Common myeloid progenitor, CD34-positive (primary cell): ENCODE results near the gene FOXQ1.

Source experiments
- CTCF ChIA-PET: fragments of 350-600 bp; sonication (Branson Sonifier 250); formaldehyde crosslinking; loops from one replicate; lab custom pipeline; 2021; ENCODE audit warnings: antibody characterized with exemption; lab: Charles Lee
- POLR2A ChIA-PET: fragments of 350-600 bp; sonication (Branson Sonifier 250); formaldehyde crosslinking; loops from one replicate; lab custom pipeline; 2021; ENCODE audit warnings: antibody characterized with exemption; lab: Charles Lee
- DNase-seq, 3 donors: peaks; one replicate each; pipeline versions ENCODE4 v3.0.0 to v3.0.0-alpha.2; 2013
- H3K27ac ChIP-seq, 2 experiments: 1 replicate in 1 of 2; 2 replicates in 1 of 2; pipeline ENCODE4 v1.7.0; 2013; ENCODE audit warnings: inconsistent platforms in 2 of 2, low read length in 2 of 2, mild to moderate bottlenecking in 2 of 2, low read depth in 1 of 2, moderate library complexity in 1 of 2; ENCODE audit not compliant: severe bottlenecking in 2 of 2, insufficient read depth in 1 of 2, poor library complexity in 1 of 2
- H3K27me3 ChIP-seq, 5 experiments: replicated peaks in 2 of 5; 1 replicate in 3 of 5; 2 replicates in 2 of 5; pipeline versions ENCODE4 v1.6.1 to v1.7.0; 2013; ENCODE audit warnings: low read length in 4 of 5, mild to moderate bottlenecking in 2 of 5, moderate library complexity in 2 of 5, inconsistent platforms in 1 of 5; ENCODE audit not compliant: insufficient read depth in 5 of 5, control insufficient read depth in 4 of 5
- H3K36me3 ChIP-seq, 4 experiments: 1 replicate in 2 of 4; 2 replicates in 2 of 4; pipeline versions ENCODE4 v1.6.1 to v1.7.0; 2013; ENCODE audit warnings: low read length in 3 of 4, control low read depth in 1 of 4, mild to moderate bottlenecking in 1 of 4; ENCODE audit not compliant: control insufficient read depth in 4 of 4, insufficient read depth in 4 of 4
- H3K4me1 ChIP-seq, 4 experiments: 1 replicate in 3 of 4; 2 replicates in 1 of 4; pipeline versions ENCODE4 v1.6.1 to v1.7.1; 2013; ENCODE audit warnings: low read length in 3 of 4, mild to moderate bottlenecking in 3 of 4, control low read depth in 1 of 4, inconsistent platforms in 1 of 4, moderate library complexity in 1 of 4; ENCODE audit not compliant: control insufficient read depth in 4 of 4, insufficient read depth in 4 of 4; ENCODE audit errors: control extremely low read depth in 1 of 4
- H3K4me3 ChIP-seq, 7 experiments: 1 replicate in 4 of 7; 2 replicates in 3 of 7; pipeline versions ENCODE4 v1.5.1 to v1.7.0; 2013; ENCODE audit warnings: mild to moderate bottlenecking in 7 of 7, low read length in 6 of 7, moderate library complexity in 6 of 7, inconsistent platforms in 2 of 7, low read depth in 2 of 7, control low read depth in 1 of 7; ENCODE audit not compliant: insufficient read depth in 4 of 7, control insufficient read depth in 1 of 7; ENCODE audit errors: extremely low read depth in 1 of 7
- H3K9me3 ChIP-seq, 5 experiments: 1 replicate in 4 of 5; 2 replicates in 1 of 5; pipeline versions ENCODE4 v1.6.1 to v1.7.1; 2013; ENCODE audit warnings: low read length in 4 of 5, mild to moderate bottlenecking in 2 of 5, inconsistent platforms in 1 of 5, low read depth in 1 of 5, moderate library complexity in 1 of 5; ENCODE audit not compliant: control insufficient read depth in 4 of 5, insufficient read depth in 2 of 5; ENCODE audit errors: control extremely low read depth in 1 of 5
- WGBS: methylation state at CpG from one replicate; pipeline ENCODE4 v1.1.5; 2013; ENCODE audit not compliant: insufficient coverage; 5-methylcytosine and 5-hydroxymethylcytosine counted together

Gene FOXQ1

GRCh38 chr6:1291381-1291780 lies 20.5 kb upstream of the FOXQ1 start:
- H3K36me3 ChIP-seq, result no peaks in the 10 kb centered on the region
- CTCF ChIA-PET, result no interaction called here
- H3K4me1 ChIP-seq, result no peaks in the 10 kb centered on the region
- peaks cover 2 to 17% (median 5%) of the 10 kb centered on the region in 5 experiments for H3K27me3 ChIP-seq
- no peak for DNase-seq
- H3K4me3 ChIP-seq, result no peak overlapping the region
- 84% methylated on average over 8 of the region's 10 CpGs for WGBS
- no peak overlapping the region for H3K27ac ChIP-seq
- H3K9me3 ChIP-seq, result no peaks in the 10 kb centered on the region
- POLR2A ChIA-PET, result no interaction called here

GRCh38 chr6:1295420-1295819 lies 16.5 kb upstream of the FOXQ1 start:
- WGBS, result 100% methylated on average over 2 of the region's 3 CpGs
- CTCF ChIA-PET, result no interaction called here
- Histone ChIP-seq H3K4me1 (no peaks in the 10 kb centered on the region), H3K9me3 (peaks cover 0 to 3% (median 0%) of the 10 kb centered on the region in 5 experiments), H3K36me3 (no peaks in the 10 kb centered on the region), H3K27ac (no peak overlapping the region), H3K27me3 (peaks cover 0 to 37% (median 3%) of the 10 kb centered on the region in 5 experiments), H3K4me3 (no peak overlapping the region)
- no peak for DNase-seq
- POLR2A ChIA-PET, result interaction anchor here (0.5 kb wide), 1 partner anchor 210 kb away, joined by 3 read pairs; no protein-coding TSS in a partner anchor

GRCh38 chr6:1296079-1296478 lies 15.8 kb upstream of the FOXQ1 start:
- POLR2A ChIA-PET, result no interaction called here
- H3K27ac ChIP-seq, result no peak overlapping the region
- H3K27me3 ChIP-seq, result peaks cover 1 to 39% (median 3%) of the 10 kb centered on the region in 5 experiments
- peaks cover 0 to 3% (median 3%) of the 10 kb centered on the region in 5 experiments for H3K9me3 ChIP-seq
- WGBS, result 98% methylated on average over 7 of the region's 7 CpGs
- no peak for DNase-seq
- H3K4me1 ChIP-seq, result no peaks in the 10 kb centered on the region
- no peak overlapping the region for H3K4me3 ChIP-seq
- CTCF ChIA-PET, result no interaction called here
- H3K36me3 ChIP-seq, result no peaks in the 10 kb centered on the region

- H3K36me3 ChIP-seq, result no peaks in the 10 kb centered on the region
- no peak overlapping the region for H3K4me3 ChIP-seq
- WGBS, result 100% methylated on average over 1 of the region's 4 CpGs
- H3K27me3 ChIP-seq, result peaks cover 2 to 40% (median 6%) of the 10 kb centered on the region in 5 experiments
- DNase-seq, result no peak
- no peaks in the 10 kb centered on the region for H3K4me1 ChIP-seq
- ChIA-PET POLR2A (no interaction called here), CTCF (no interaction called here)
- H3K9me3 ChIP-seq, result peaks cover 0 to 4% (median 3%) of the 10 kb centered on the region in 5 experiments
- H3K27ac ChIP-seq, result no peak overlapping the region
Measured at GRCh38 chr6:1296542-1296941, 15.4 kb upstream of the FOXQ1 start.

- H3K27me3 ChIP-seq, result peaks cover 2 to 44% (median 6%) of the 10 kb centered on the region in 5 experiments
- 73% methylated on average over 3 of the region's 4 CpGs for WGBS
- no peaks in the 10 kb centered on the region for H3K4me1 ChIP-seq
- DNase-seq, result no peak
- POLR2A ChIA-PET, result no interaction called here
- no peak overlapping the region for H3K4me3 ChIP-seq
- no peak overlapping the region for H3K27ac ChIP-seq
- peaks cover 0 to 9% (median 3%) of the 10 kb centered on the region in 5 experiments for H3K9me3 ChIP-seq
- CTCF ChIA-PET, result no interaction called here
- H3K36me3 ChIP-seq, result no peaks in the 10 kb centered on the region
Measured at GRCh38 chr6:1297746-1298145, 14.2 kb upstream of the FOXQ1 start.

- WGBS, result no CpG with 5 or more reads among the region's 2 CpGs
- no peak for DNase-seq
- H3K9me3 ChIP-seq, result peaks cover 0 to 10% (median 3%) of the 10 kb centered on the region in 5 experiments
- no peak overlapping the region for H3K27ac ChIP-seq
- H3K4me3 ChIP-seq, result no peak overlapping the region
- H3K36me3 ChIP-seq, result no peaks in the 10 kb centered on the region
- H3K27me3 ChIP-seq, result peaks cover 2 to 42% (median 4%) of the 10 kb centered on the region in 5 experiments
- ChIA-PET POLR2A (no interaction called here), CTCF (no interaction called here)
- no peaks in the 10 kb centered on the region for H3K4me1 ChIP-seq
Measured at GRCh38 chr6:1298768-1299167, 13.1 kb upstream of the FOXQ1 start.

GRCh38 chr6:1306133-1306532 lies 5.8 kb upstream of the FOXQ1 start:
- CTCF ChIA-PET, result no interaction called here
- WGBS, result no CpG with 5 or more reads among the region's 2 CpGs

More at GRCh38 chr6:1306133-1306532, 5.8 kb upstream of the FOXQ1 start:
- H3K4me1 ChIP-seq, result peaks cover 0 to 7% (median 4%) of the 10 kb centered on the region in 4 experiments
- POLR2A ChIA-PET, result no interaction called here
- H3K9me3 ChIP-seq, result peaks cover 0 to 23% (median 5%) of the 10 kb centered on the region in 5 experiments
- DNase-seq, result no peak
- peaks cover 12 to 61% (median 24%) of the 10 kb centered on the region in 5 experiments for H3K27me3 ChIP-seq
- no peak overlapping the region for H3K27ac ChIP-seq
- no peak overlapping the region for H3K4me3 ChIP-seq
- H3K36me3 ChIP-seq, result no peaks in the 10 kb centered on the region
